HG03442 (cell line): ENCODE results near the gene NGF.

Experiments
- ATAC-seq: cut with Tn5 transposase; IDR thresholded peaks from one replicate; pipeline ENCODE4 v1.9.1; 2021; ENCODE audit warnings: mild to moderate bottlenecking, moderate library complexity; ENCODE audit not compliant: unreplicated experiment

The NGF gene

GRCh38 chr1:115240297-115240696 is 97.8 kb downstream of the NGF start:
- ATAC-seq = no peak

GRCh38 chr1:115239426-115239825 is 98.6 kb downstream of the NGF start:
- no peak for ATAC-seq

GRCh38 chr1:115239148-115239422 is 99.0 kb downstream of the NGF start:
- no peak for ATAC-seq

- no peak for ATAC-seq
Measured at GRCh38 chr1:115238336-115239147, 99.5 kb downstream of the NGF start.

- no peak for ATAC-seq
Measured at GRCh38 chr1:115237507-115237906, 100.5 kb downstream of the NGF start.

GRCh38 chr1:115237023-115237422 is 101.0 kb downstream of the NGF start:
- ATAC-seq = no peak
